ENCODE data around the gene ASXL2. TPM values are rescaled to one million over a fixed set of nuclear protein-coding genes. Genes with fewer than 3 reads are reported as not detected.
A peak's percentile ranks its signal among the peaks of the same experiment; 100 is the strongest.
"Not testable (repeated sequence)": the region's sequence is repeated elsewhere in the genome, so short reads cannot be mapped to it uniquely, and the experiment has no call there.

ASXL2 gene
- total RNA-seq, 1 experiment from 2014 or later: 34.5 TPM

GRCh38 chr2:25903216-25903776 lies 25.0 kb upstream of the ASXL2 start:
- CTCF ChIA-PET: interaction anchor here (0.7 kb wide), 1 partner anchor 196 kb away, joined by 3 read pairs; no protein-coding TSS in a partner anchor
- POLR2A ChIA-PET (ENCODE audit: unreplicated experiment): interaction anchor here (1.1 kb wide), 1 partner anchor 25 kb away, joined by 4 read pairs; the partner anchor contains the start of gene ASXL2
- intact Hi-C loops (cut with micrococcal nuclease; ENCODE audit: unreplicated experiment): no loop called here
- Histone ChIP-seq H3F3A (ENCODE audit: insufficient read depth, low read depth) (no peaks in the 10 kb centered on the region), H3K4me1 (replicated peaks; ENCODE audit: insufficient read depth) (no peaks in the 10 kb centered on the region), H3K4me2 (no peak overlapping the region), H2AFZ (no peak overlapping the region), H3K9me3 (ENCODE audit: insufficient read depth, low read depth) (no peaks in the 10 kb centered on the region), H3K27me3 (ENCODE audit: insufficient read depth, low read depth) (no peaks in the 10 kb centered on the region), H3K4me3 (no peak overlapping the region), H3K79me2 (ENCODE audit: low read depth) (no peaks in the 10 kb centered on the region), H4K20me1 (ENCODE audit: insufficient read depth) (no peaks in the 10 kb centered on the region), H3K36me3 (ENCODE audit: low read depth) (no peaks in the 10 kb centered on the region), H3K9me2 (ENCODE audit: insufficient read depth) (no peaks in the 10 kb centered on the region), H3K27ac (no peak overlapping the region)
- no TSS peak for BruUV-seq (replicated peaks)
- TF ChIP-seq CTCF (conservative IDR thresholded peaks at IDR 0.05) (no peak), EZH2 (IDR thresholded peaks at IDR 0.05; ENCODE audit: low read depth) (no peak)
- no peak for DNase-seq

GRCh38 chr2:25899404-25899970 lies 21.2 kb upstream of the ASXL2 start:
- H3K4me3 ChIP-seq: no peak overlapping the region
- H3K9me3 ChIP-seq (ENCODE audit: insufficient read depth, low read depth): no peaks in the 10 kb centered on the region
- POLR2A ChIA-PET (ENCODE audit: unreplicated experiment): no interaction called here

GRCh38 chr2:25897506-25897905 lies 19.2 kb upstream of the ASXL2 start:
- no peak for DNase-seq
- H3K27ac ChIP-seq: no peak overlapping the region
- H3K79me2 ChIP-seq (ENCODE audit: low read depth): no peaks in the 10 kb centered on the region
- no peak for TF ChIP-seq CTCF (conservative IDR thresholded peaks at IDR 0.05)
- TF ChIP-seq EZH2 (IDR thresholded peaks at IDR 0.05; ENCODE audit: low read depth): no peak
- H2AFZ ChIP-seq: no peak overlapping the region
- no peak overlapping the region for H3K4me3 ChIP-seq
- BruUV-seq (replicated peaks): no TSS peak
- no peaks in the 10 kb centered on the region for H3K9me2 ChIP-seq (ENCODE audit: insufficient read depth)
- no peaks in the 10 kb centered on the region for H3K4me1 ChIP-seq (replicated peaks; ENCODE audit: insufficient read depth)
- no peaks in the 10 kb centered on the region for H3K27me3 ChIP-seq (ENCODE audit: insufficient read depth, low read depth)
- intact Hi-C loops (cut with micrococcal nuclease; ENCODE audit: unreplicated experiment): no loop called here
- no peaks in the 10 kb centered on the region for H3K9me3 ChIP-seq (ENCODE audit: insufficient read depth, low read depth)
- H4K20me1 ChIP-seq (ENCODE audit: insufficient read depth): no peaks in the 10 kb centered on the region
- H3K4me2 ChIP-seq: no peak overlapping the region
- H3F3A ChIP-seq (ENCODE audit: insufficient read depth, low read depth): no peaks in the 10 kb centered on the region
- CTCF ChIA-PET: no interaction called here
- POLR2A ChIA-PET (ENCODE audit: unreplicated experiment): no interaction called here
- H3K36me3 ChIP-seq (ENCODE audit: low read depth): no peaks in the 10 kb centered on the region

More at GRCh38 chr2:25899404-25899970, 21.2 kb upstream of the ASXL2 start:
- H3F3A ChIP-seq (ENCODE audit: insufficient read depth, low read depth): no peaks in the 10 kb centered on the region
- no peaks in the 10 kb centered on the region for H3K36me3 ChIP-seq (ENCODE audit: low read depth)
- no peaks in the 10 kb centered on the region for H3K79me2 ChIP-seq (ENCODE audit: low read depth)
- no peak overlapping the region for H3K4me2 ChIP-seq
- peak in 1 of 2 experiments; percentile 16 for DNase-seq
- H2AFZ ChIP-seq: no peak overlapping the region
- H3K27ac ChIP-seq: no peak overlapping the region
- BruUV-seq (replicated peaks): no TSS peak
- no peak for TF ChIP-seq EZH2 (IDR thresholded peaks at IDR 0.05; ENCODE audit: low read depth)
- TF ChIP-seq CTCF (conservative IDR thresholded peaks at IDR 0.05): no peak
- H3K9me2 ChIP-seq (ENCODE audit: insufficient read depth): no peaks in the 10 kb centered on the region
- no peaks in the 10 kb centered on the region for H3K4me1 ChIP-seq (replicated peaks; ENCODE audit: insufficient read depth)
- CTCF ChIA-PET: no interaction called here
- intact Hi-C loops (cut with micrococcal nuclease; ENCODE audit: unreplicated experiment): no loop called here
- no peaks in the 10 kb centered on the region for H4K20me1 ChIP-seq (ENCODE audit: insufficient read depth)
- no peaks in the 10 kb centered on the region for H3K27me3 ChIP-seq (ENCODE audit: insufficient read depth, low read depth)

GRCh38 chr2:25896308-25896707 lies 18.0 kb upstream of the ASXL2 start:
- DNase-seq; H2AFZ ChIP-seq; H3K79me2 ChIP-seq (ENCODE audit: low read depth); BruUV-seq (replicated peaks); intact Hi-C loops (cut with micrococcal nuclease; ENCODE audit: unreplicated experiment); H3K36me3 ChIP-seq (ENCODE audit: low read depth); H3F3A ChIP-seq (ENCODE audit: insufficient read depth, low read depth); H3K9me2 ChIP-seq (ENCODE audit: insufficient read depth); H3K4me1 ChIP-seq (replicated peaks; ENCODE audit: insufficient read depth); H3K27ac ChIP-seq; POLR2A ChIA-PET (ENCODE audit: unreplicated experiment); H3K4me2 ChIP-seq; CTCF ChIA-PET; H3K27me3 ChIP-seq (ENCODE audit: insufficient read depth, low read depth); H4K20me1 ChIP-seq (ENCODE audit: insufficient read depth); H3K4me3 ChIP-seq; H3K9me3 ChIP-seq (ENCODE audit: insufficient read depth, low read depth): not testable (repeated sequence)

All from PC-9 (cell line).